Mesothelial cell of epicardium (in vitro differentiated cells): Measurements from ENCODE around the gene RUNX1. TPM values are rescaled to one million over a fixed set of nuclear protein-coding genes. Genes with fewer than 3 reads are reported as not detected.

Experiments used
- DNase-seq, 2 experiments: peaks; one replicate each; pipeline ENCODE4 v3.0.0; 2021; ENCODE audit warnings: low spot score in 2 of 2; ENCODE audit not compliant: unreplicated experiment in 2 of 2
- H3K27ac Mint-ChIP-seq: 2 replicates; pipeline ENCODE4 v1.8.0; 2021; ENCODE audit warnings: mixed read lengths
- H3K27me3 Mint-ChIP-seq: 2 replicates; pipeline ENCODE4 v1.8.0; 2021; ENCODE audit warnings: low read depth, mixed read lengths
- H3K36me3 Mint-ChIP-seq: 2 replicates; pipeline ENCODE4 v1.8.0; 2021; ENCODE audit warnings: mixed read lengths
- H3K4me1 Mint-ChIP-seq: 2 replicates; pipeline ENCODE4 v1.8.0; 2021; ENCODE audit warnings: mixed read lengths
- H3K4me3 Mint-ChIP-seq: 2 replicates; pipeline ENCODE4 v1.8.0; 2021; ENCODE audit warnings: mild to moderate bottlenecking, moderate library complexity, mixed read lengths
- H3K9me3 Mint-ChIP-seq: 2 replicates; pipeline ENCODE4 v1.8.0; 2021; ENCODE audit warnings: mixed read lengths
- CTCF ChIP-seq: fragments of 200-600 bp; sonication (generic); IDR thresholded peaks from one replicate; pipeline ENCODE4 v1.5.0; 2021; ENCODE audit warnings: antibody characterized with exemption; ENCODE audit not compliant: unreplicated experiment
- total RNA-seq: library from RNA; stranded (reverse); gene quantifications from 3 replicates; pipeline ENCODE4 v1.2.1, GENCODE V29; 2021

RUNX1 gene
- total RNA-seq, 1 donor from 2014 or later = 41.2 TPM

- H3K36me3 Mint-ChIP-seq = peaks cover 12% of the 10 kb centered on the region
- no peak overlapping the region for H3K4me3 Mint-ChIP-seq
- H3K27ac Mint-ChIP-seq = peak overlapping the region; percentile 1
- H3K4me1 Mint-ChIP-seq = peaks cover 58% of the 10 kb centered on the region
- no peak for DNase-seq
- no peaks in the 10 kb centered on the region for H3K27me3 Mint-ChIP-seq
- no peaks in the 10 kb centered on the region for H3K9me3 Mint-ChIP-seq
- TF ChIP-seq CTCF = no peak
Observed at GRCh38 chr21:34871026-34871908, 177.8 kb downstream of the RUNX1 start.

- TF ChIP-seq CTCF = no peak
- Mint-ChIP-seq H3K9me3 (no peaks in the 10 kb centered on the region), H3K36me3 (peaks cover 12% of the 10 kb centered on the region), H3K4me3 (no peak overlapping the region), H3K27me3 (no peaks in the 10 kb centered on the region), H3K4me1 (peaks cover 59% of the 10 kb centered on the region), H3K27ac (peak overlapping the region; percentile 12)
- DNase-seq = no peak
Observed at GRCh38 chr21:34870246-34870645, 178.9 kb downstream of the RUNX1 start.

GRCh38 chr21:34869545-34869944 lies 179.6 kb downstream of the RUNX1 start:
- TF ChIP-seq CTCF = no peak
- H3K4me1 Mint-ChIP-seq = peaks cover 60% of the 10 kb centered on the region
- DNase-seq = no peak
- H3K27me3 Mint-ChIP-seq = no peaks in the 10 kb centered on the region
- no peaks in the 10 kb centered on the region for H3K9me3 Mint-ChIP-seq
- no peak overlapping the region for H3K27ac Mint-ChIP-seq
- H3K4me3 Mint-ChIP-seq = no peak overlapping the region
- H3K36me3 Mint-ChIP-seq = peaks cover 10% of the 10 kb centered on the region

GRCh38 chr21:34867785-34868184 lies 181.3 kb downstream of the RUNX1 start:
- Mint-ChIP-seq H3K4me1 (peaks cover 68% of the 10 kb centered on the region), H3K4me3 (no peak overlapping the region), H3K9me3 (no peaks in the 10 kb centered on the region), H3K27me3 (no peaks in the 10 kb centered on the region), H3K27ac (peak overlapping the region; percentile 77), H3K36me3 (peaks cover 9% of the 10 kb centered on the region)
- DNase-seq = no peak
- no peak for TF ChIP-seq CTCF

- Mint-ChIP-seq H3K4me1 (peaks cover 61% of the 10 kb centered on the region), H3K9me3 (no peaks in the 10 kb centered on the region), H3K4me3 (no peak overlapping the region), H3K36me3 (peaks cover 15% of the 10 kb centered on the region), H3K27me3 (no peaks in the 10 kb centered on the region), H3K27ac (peak overlapping the region; percentile 95)
- no peak for TF ChIP-seq CTCF
- no peak for DNase-seq
Observed at GRCh38 chr21:34865400-34866241, 183.5 kb downstream of the RUNX1 start.
